Cardiac fibroblast (primary cell): ENCODE data around the gene ADGRF4.

ENCODE experiments used
- DNase-seq, 2 donors: peaks; one replicate each; pipeline versions ENCODE4 v3.0.0 to v3.0.0-alpha.2; 2010; ENCODE audit warnings: low read depth in 2 of 2
- H3K4me3 ChIP-seq, 2 donors: replicated peaks in 1 of 2; 1 replicate in 1 of 2; 2 replicates in 1 of 2; pipeline ENCODE4 v1.5.1; 2011; ENCODE audit warnings: low read depth in 2 of 2, low read length in 2 of 2, mild to moderate bottlenecking in 2 of 2, moderate library complexity in 1 of 2
- TF ChIP-seq, protein P1 (sequence below): IDR thresholded peaks from one replicate; pipeline ENCODE4 v1.5.1; 2011; ENCODE audit warnings: low read depth, mild to moderate bottlenecking, low read length, inconsistent platforms

ADGRF4 gene

DNA sequence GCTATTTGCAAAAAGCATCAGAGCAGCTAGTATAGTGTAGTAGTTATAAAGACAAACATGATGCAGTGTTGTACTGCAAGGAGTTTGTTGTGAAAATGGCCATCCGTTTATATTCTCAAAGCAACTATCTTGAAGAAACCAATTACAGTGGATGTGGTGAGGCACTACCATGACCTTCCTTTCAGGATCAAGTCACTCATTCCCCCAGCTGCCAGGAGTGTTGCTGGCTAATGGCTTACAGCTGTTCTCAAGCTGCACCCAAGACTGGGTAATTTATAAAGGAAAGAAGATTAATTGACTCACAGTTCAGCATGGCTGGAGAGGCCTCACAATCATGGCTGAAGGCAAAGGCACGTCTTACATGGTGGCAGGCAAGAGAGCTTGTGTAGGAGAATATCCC, 29.0 kb downstream of the ADGRF4 start:
- peak in 1 of 2 donors; percentile 3 for DNase-seq
- no peak overlapping the region for H3K4me3 ChIP-seq
- TF ChIP-seq, protein P1, sequence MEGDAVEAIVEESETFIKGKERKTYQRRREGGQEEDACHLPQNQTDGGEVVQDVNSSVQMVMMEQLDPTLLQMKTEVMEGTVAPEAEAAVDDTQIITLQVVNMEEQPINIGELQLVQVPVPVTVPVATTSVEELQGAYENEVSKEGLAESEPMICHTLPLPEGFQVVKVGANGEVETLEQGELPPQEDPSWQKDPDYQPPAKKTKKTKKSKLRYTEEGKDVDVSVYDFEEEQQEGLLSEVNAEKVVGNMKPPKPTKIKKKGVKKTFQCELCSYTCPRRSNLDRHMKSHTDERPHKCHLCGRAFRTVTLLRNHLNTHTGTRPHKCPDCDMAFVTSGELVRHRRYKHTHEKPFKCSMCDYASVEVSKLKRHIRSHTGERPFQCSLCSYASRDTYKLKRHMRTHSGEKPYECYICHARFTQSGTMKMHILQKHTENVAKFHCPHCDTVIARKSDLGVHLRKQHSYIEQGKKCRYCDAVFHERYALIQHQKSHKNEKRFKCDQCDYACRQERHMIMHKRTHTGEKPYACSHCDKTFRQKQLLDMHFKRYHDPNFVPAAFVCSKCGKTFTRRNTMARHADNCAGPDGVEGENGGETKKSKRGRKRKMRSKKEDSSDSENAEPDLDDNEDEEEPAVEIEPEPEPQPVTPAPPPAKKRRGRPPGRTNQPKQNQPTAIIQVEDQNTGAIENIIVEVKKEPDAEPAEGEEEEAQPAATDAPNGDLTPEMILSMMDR = no peak

DNA sequence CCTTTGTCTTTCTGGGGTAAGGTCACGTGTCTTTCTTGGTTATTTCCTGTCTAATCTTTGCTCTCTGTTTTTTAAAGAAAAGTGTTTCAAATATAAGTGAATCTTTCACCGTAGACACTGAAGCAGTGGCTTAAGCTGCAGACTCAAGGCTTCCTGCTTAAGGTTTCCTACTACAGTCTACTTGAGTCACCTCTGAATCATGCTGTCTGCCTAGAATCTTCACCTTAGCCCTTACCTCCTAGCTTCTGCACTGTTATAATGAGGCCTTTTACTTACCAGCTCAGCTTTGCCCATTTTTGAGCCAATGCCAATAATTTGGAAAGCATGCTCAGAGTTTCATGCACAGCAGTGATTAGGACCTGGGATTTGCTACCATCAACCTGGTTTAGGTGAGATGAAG, 30.6 kb downstream of the ADGRF4 start:
- DNase-seq = peak in 1 of 2 donors; percentile 63
- TF ChIP-seq, protein P1 = no peak

DNA sequence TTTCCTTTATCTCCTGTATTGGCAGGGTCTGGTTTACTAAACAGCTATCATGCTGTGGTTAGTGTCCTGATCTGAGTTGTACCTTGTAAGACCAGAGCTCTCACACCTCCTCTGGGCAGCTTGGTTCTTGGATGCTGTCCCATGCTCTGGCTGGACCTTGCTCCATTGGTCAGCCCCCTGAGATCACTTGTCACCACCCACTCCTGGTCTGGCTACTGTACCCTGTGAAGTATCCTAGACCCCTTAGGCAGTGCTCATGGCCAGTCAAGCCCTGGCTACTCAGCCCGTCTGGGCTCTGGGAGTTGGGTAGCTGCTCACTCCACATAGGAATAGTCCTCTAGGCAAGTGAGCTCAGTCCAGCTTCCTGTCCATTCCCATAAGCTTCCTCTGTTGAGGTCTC, 31.1 kb downstream of the ADGRF4 start:
- no peak for DNase-seq
- H3K4me3 ChIP-seq = no peak overlapping the region
- TF ChIP-seq, protein P1 = no peak

More for the DNA sequence above, 30.6 kb downstream of the ADGRF4 start:
- H3K4me3 ChIP-seq = no peak overlapping the region

DNA sequence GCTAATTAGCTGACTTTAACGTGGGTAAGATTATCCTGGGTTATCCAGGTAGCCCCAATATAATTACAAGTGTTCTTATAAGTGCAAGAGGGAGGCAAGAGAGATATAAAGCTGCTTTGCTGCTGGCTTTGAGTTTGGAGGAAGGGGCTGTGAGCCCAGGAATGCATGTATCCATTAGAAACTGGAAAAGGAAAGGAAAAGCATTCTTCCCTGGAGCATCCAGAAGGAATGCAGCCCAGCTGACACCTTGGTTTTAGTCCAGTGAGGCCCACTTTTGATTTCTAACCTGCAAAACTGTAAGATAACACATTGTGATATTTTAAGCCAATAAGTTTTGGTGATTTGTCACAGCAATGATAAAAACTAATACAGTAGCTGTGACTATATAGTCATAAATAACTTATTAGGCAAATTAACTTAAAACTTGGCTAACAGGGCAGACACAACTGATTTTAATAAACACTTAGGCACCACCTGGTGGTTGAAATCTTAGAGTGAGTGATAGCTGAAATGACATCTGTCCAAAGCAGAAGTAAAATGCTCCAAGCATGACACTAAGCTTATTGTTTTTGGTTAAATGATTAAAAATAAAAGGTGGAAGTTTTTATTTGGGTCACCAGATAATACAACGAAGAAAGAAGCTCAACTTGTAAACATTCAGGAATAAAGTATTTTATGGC, 35.6 kb downstream of the ADGRF4 start:
- peak in 1 of 2 donors; percentile 37 for DNase-seq
- TF ChIP-seq, protein P1 = peak; percentile 17
- H3K4me3 ChIP-seq = no peak overlapping the region

DNA sequence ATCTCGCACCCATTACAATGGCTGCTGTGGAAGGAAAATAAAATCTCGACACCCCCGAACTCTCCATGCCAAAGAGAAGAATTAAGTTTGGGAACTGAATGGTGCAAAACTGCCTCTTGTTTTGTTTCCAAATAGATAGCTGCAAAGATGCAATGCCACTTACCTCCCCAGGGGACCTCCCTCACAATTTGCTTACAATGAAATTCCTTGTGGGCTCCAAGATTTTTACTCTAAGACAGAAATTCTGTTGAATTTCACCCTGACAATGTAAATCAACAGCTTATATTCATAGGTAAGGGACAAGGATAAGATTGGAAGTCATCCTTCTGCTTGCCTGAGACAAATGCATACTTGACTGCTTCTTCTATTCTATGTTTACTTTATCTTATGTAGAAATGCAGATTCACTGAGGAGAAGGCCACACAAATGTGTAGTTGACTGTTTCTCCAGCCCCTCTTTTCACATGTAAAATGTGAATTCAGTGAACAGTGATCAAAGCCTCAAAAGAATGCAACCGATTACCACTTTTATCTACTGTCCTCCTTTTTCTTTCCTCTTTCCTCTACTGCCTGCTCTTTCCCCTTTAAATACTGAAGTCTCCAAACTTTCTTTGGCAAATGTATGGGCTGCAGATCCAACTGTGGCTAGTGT, 36.6 kb downstream of the ADGRF4 start:
- no peak for DNase-seq
- TF ChIP-seq, protein P1 = no peak

DNA sequence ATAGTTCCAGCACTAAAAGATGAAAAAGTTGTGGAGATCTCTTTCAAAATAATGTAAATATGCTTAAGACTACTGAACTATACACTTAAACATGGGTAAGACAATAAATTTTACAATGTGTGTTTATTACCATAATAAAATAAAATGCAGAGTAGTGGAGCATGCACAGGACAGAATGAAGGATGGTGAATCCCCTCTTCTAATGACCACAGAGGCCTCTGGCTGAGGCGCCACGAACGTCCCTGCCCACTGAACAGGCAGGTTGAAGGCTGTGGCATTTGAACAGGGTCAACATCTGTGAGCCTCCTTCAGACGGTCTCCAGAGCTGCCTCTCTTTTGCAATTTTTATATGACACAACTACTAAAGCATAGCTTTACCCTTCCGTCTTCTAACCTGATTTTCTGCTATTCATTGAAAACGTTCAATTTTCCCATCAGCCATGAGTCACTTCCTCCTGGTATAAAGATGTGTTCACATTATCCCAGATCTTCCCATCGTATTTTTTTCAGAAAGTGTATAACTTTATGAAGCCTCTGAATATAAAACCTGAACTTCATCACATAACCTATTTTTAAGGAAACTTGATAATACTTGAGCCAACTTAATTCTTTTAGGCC, 37.8 kb downstream of the ADGRF4 start:
- no peak overlapping the region for H3K4me3 ChIP-seq
- TF ChIP-seq, protein P1 = no peak
- DNase-seq = peak in 1 of 2 donors; percentile 49

More for the DNA sequence above, 36.6 kb downstream of the ADGRF4 start:
- H3K4me3 ChIP-seq = no peak overlapping the region
